ENCODE measurements around the gene ANKRD33B.

ANKRD33B gene

DNA sequence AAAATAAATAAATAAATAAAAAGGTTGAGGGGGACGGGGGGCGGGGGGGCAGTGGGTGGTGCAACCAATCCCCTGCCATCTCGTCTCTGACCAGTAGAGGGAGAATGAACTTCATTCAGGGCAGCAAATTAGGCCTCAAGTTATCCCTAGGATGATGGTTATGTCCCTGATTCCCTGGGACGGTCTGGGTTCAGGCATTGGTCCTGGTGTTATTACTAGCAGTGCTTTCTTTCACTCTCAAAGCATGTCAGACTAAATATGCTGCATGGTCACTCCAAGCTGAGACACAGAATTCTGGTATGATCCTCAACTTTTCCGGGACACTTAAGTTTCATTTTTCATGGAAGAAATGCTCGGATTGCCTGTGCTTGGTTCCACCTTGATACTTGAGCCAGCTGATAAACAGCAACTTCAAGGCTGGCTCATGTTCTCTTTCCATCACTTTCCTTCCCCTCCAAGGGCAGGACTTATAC is 137.7 kb downstream of the ANKRD33B start:
- Histone ChIP-seq H3K4me3 (ENCODE audit: low read length) (no peak overlapping the region), H4K20me1 (ENCODE audit: insufficient read depth, low read length) (no peaks in the 10 kb centered on the region), H3K9me2 (replicated peaks; ENCODE audit: insufficient read depth, low read length) (no peaks in the 10 kb centered on the region), H2AFZ (ENCODE audit: low read length) (no peak overlapping the region), H3K4me1 (ENCODE audit: low read length) (no peaks in the 10 kb centered on the region), H3K27ac (ENCODE audit: low read length) (no peak overlapping the region), H3F3A (ENCODE audit: insufficient read depth, low read length) (no peaks in the 10 kb centered on the region), H3K79me2 (ENCODE audit: low read length) (peaks cover 4% of the 10 kb centered on the region; the same call in 1 of the 2 replicates), H3K27me3 (replicated peaks; ENCODE audit: insufficient read depth, low read length) (no peaks in the 10 kb centered on the region), H3K9ac (ENCODE audit: low read length) (no peak overlapping the region), H3K36me3 (replicated peaks; ENCODE audit: insufficient read depth, low read length) (no peaks in the 10 kb centered on the region), H3K9me3 (replicated peaks; ENCODE audit: insufficient read depth, low read length) (no peaks in the 10 kb centered on the region), H3K4me2 (ENCODE audit: low read depth, low read length) (no peak overlapping the region)
- DNase-seq: peak; percentile 24
- peak; percentile 39 for TF ChIP-seq CTCF (IDR thresholded peaks at IDR 0.05; ENCODE audit: low read length)
- no peak for TF ChIP-seq EZH2phosphoT487 (IDR thresholded peaks at IDR 0.05; ENCODE audit: low read length)
- TF ChIP-seq EZH2 (optimal IDR thresholded peaks at IDR 0.05; ENCODE audit: low read depth, low read length): no peak

DNA sequence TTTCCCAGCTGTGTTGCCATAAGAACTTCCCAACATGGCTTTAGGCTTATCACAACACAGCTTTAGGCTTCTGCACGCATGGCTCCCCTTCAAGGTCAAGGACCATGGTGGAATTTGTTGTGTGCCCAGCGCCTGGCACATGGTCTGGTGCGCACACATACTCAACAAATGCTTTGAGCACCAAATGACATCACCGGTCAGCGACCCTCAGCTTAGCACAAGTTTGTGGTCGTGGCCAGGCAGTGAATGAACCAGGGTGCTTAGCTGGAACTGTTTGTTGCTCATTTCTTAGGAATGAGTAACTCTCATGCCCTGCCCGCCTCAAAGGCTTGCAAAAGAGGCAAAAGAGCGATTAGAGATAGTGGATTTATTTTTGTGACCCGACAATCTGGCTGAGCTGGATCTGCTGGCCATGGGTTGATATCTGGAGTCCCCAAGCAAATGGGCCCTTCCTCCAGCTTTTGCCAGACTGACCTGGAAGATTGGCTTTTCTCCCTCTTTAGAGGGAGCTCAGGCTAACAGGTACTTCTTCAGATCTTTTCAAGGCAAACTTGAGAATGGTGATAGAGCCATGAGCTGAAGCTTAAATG is 138.3 kb downstream of the ANKRD33B start:
- H3K9me2 ChIP-seq (replicated peaks; ENCODE audit: insufficient read depth, low read length): no peaks in the 10 kb centered on the region
- peaks cover 4% of the 10 kb centered on the region; the same call in 1 of the 2 replicates for H3K79me2 ChIP-seq (ENCODE audit: low read length)
- H3K4me3 ChIP-seq (ENCODE audit: low read length): no peak overlapping the region
- H3K9ac ChIP-seq (ENCODE audit: low read length): no peak overlapping the region
- no peak for TF ChIP-seq EZH2phosphoT487 (IDR thresholded peaks at IDR 0.05; ENCODE audit: low read length)
- TF ChIP-seq EZH2 (optimal IDR thresholded peaks at IDR 0.05; ENCODE audit: low read depth, low read length): no peak
- TF ChIP-seq CTCF (IDR thresholded peaks at IDR 0.05; ENCODE audit: low read length): no peak
- H3K27ac ChIP-seq (ENCODE audit: low read length): no peak overlapping the region
- H3K4me2 ChIP-seq (ENCODE audit: low read depth, low read length): no peak overlapping the region
- no peaks in the 10 kb centered on the region for H3F3A ChIP-seq (ENCODE audit: insufficient read depth, low read length)
- no peaks in the 10 kb centered on the region for H3K36me3 ChIP-seq (replicated peaks; ENCODE audit: insufficient read depth, low read length)
- no peaks in the 10 kb centered on the region for H4K20me1 ChIP-seq (ENCODE audit: insufficient read depth, low read length)
- DNase-seq: no peak
- no peaks in the 10 kb centered on the region for H3K4me1 ChIP-seq (ENCODE audit: low read length)
- H3K27me3 ChIP-seq (replicated peaks; ENCODE audit: insufficient read depth, low read length): no peaks in the 10 kb centered on the region
- no peak overlapping the region for H2AFZ ChIP-seq (ENCODE audit: low read length)
- no peaks in the 10 kb centered on the region for H3K9me3 ChIP-seq (replicated peaks; ENCODE audit: insufficient read depth, low read length)

DNA sequence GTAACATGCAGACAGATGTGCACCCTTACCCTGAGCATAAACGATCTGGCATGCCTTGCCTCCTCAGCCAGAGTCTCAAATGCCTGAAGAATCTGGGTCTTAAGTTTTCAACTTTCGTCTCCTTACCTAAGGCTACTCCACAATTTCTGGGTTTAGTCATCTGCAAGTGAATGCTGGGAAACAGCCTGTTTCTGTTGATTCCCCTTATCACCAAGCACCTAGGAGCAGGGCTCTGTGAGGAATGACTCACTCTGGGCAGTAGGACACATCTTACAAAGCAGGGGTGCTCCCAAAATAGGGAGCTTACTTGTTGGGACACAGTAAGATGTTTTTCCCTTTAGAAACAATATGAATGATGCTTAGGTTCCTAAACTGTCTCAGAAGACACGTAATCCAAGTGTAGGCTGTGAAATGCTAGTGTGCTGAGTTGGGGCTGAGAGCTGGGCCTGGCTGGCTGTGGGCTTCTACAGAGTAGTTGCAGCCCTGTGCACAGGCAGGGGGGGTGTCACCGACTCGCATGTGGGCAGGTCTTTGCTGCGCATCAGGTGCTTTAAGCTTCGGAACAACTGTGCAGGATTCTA is 139.1 kb downstream of the ANKRD33B start:
- H3K27me3 ChIP-seq (replicated peaks; ENCODE audit: insufficient read depth, low read length): no peaks in the 10 kb centered on the region
- H2AFZ ChIP-seq (ENCODE audit: low read length): no peak overlapping the region
- H4K20me1 ChIP-seq (ENCODE audit: insufficient read depth, low read length): no peaks in the 10 kb centered on the region
- no peaks in the 10 kb centered on the region for H3K4me1 ChIP-seq (ENCODE audit: low read length)
- no peak overlapping the region for H3K4me2 ChIP-seq (ENCODE audit: low read depth, low read length)
- no peak for DNase-seq
- no peaks in the 10 kb centered on the region for H3F3A ChIP-seq (ENCODE audit: insufficient read depth, low read length)
- TF ChIP-seq CTCF (IDR thresholded peaks at IDR 0.05; ENCODE audit: low read length) (no peak), EZH2phosphoT487 (IDR thresholded peaks at IDR 0.05; ENCODE audit: low read length) (no peak), EZH2 (optimal IDR thresholded peaks at IDR 0.05; ENCODE audit: low read depth, low read length) (no peak)
- H3K36me3 ChIP-seq (replicated peaks; ENCODE audit: insufficient read depth, low read length): no peaks in the 10 kb centered on the region
- no peaks in the 10 kb centered on the region for H3K9me2 ChIP-seq (replicated peaks; ENCODE audit: insufficient read depth, low read length)
- no peak overlapping the region for H3K9ac ChIP-seq (ENCODE audit: low read length)
- H3K9me3 ChIP-seq (replicated peaks; ENCODE audit: insufficient read depth, low read length): no peaks in the 10 kb centered on the region
- H3K79me2 ChIP-seq (ENCODE audit: low read length): peaks cover 4% of the 10 kb centered on the region; the same call in 1 of the 2 replicates
- no peak overlapping the region for H3K27ac ChIP-seq (ENCODE audit: low read length)
- no peak overlapping the region for H3K4me3 ChIP-seq (ENCODE audit: low read length)

All from MM.1S (cell line).